ENCODE measurements around the gene SLC37A3. TPM values are rescaled to one million over a fixed set of nuclear protein-coding genes. Genes with fewer than 3 reads are reported as not detected.
"Not testable (repeated sequence)": the region's sequence is repeated elsewhere in the genome, so short reads cannot be mapped to it uniquely, and the experiment has no call there.

SLC37A3 gene
- total RNA-seq, 1 donor from 2014 or later, result 31.1 TPM

DNA sequence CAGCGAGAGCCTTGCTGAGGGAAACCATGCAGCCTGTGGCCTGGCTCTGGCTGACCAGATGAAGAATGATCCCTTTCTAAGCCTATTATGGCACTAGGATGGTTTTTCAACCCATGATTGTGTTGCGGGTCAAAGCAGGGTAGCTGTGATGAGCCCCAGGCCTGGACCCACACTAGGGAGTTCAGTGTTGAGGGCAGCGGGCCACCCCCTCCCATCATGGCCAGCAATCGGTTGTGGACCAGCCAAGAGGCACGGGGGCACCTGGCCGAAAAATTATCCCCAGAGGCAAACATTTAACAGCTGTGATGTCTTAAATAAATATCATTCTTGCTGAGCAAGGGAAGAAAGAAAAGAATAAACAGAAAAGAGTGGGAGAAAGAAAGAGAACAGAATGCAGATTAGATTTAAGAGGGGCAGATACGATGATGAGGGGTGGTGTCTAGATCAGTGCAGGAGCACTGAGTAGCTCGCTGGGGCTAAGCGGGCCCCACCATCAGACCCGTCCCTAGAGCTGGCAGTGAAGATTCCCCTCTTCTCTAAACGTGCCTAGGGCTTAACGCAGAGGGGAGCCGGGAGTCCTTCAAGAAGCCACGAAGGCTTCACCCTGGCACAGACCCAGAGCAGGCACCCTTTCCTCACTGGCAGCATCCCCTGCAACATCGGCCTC lies 82.7 kb downstream of the SLC37A3 start:
- no peaks in the 10 kb centered on the region for H3K36me3 ChIP-seq
- DNase-seq (no peak), ATAC-seq (peak in 1 of 2 donors; percentile 3)
- no peak for TF ChIP-seq CTCF (IDR thresholded peaks at IDR 0.05)
- peak overlapping the region; percentile 59 for H3K27ac ChIP-seq
- peaks cover 43% of the 10 kb centered on the region for H3K4me1 ChIP-seq
- H3K9me3 ChIP-seq, result no peaks in the 10 kb centered on the region
- intact Hi-C loops (cut with DNase I), result no loop called here
- no peaks in the 10 kb centered on the region for H3K27me3 ChIP-seq (ENCODE audit: low read depth)
- peak overlapping the region; percentile 19 for H3K4me3 ChIP-seq

DNA sequence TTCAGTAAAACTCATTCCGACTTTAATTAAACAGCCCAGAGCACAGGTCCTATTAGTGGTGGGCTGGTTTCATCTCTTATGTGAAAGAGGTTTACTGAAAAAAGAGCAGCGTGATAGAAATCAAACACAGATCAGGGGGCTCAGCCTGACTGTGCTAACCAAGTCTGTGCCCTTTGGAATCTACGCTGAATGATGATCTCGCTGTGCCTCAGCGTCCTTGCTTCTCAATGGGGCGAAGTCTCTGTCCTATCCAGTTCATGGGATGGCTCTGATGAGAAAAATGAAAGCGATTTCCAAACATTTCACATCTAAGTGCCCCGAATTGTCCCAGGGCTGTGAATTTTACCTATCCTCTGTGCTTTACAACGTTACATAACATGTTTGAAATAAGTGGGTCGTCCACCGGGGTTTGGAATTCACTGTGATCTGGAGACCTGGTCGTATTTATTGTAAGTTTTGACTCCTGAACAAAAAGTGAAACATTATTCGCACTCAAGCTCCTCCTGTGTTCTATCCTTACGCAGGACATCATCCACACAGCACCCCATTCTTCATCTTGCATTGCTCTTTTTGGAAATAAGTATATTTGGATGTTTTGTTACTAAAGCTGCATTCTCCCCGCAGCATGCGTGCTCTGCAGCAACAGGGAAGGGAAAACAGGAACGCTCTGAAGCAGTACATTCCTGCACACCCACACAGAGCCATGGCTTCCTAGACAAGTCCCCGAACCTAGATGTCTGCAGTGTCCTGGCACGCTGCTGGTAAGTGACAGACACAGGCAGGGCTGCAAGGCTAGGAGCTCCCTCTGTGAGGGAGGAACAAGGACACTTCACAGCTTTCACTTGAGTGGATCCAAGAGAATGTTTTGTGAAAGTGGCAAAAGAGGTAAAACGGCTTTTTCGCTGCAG lies 83.5 kb downstream of the SLC37A3 start:
- Histone ChIP-seq H3K27me3 (ENCODE audit: low read depth) (no peaks in the 10 kb centered on the region), H3K36me3 (no peaks in the 10 kb centered on the region), H3K4me1 (peaks cover 48% of the 10 kb centered on the region), H3K9me3 (no peaks in the 10 kb centered on the region), H3K27ac (peak overlapping the region; percentile 59), H3K4me3 (peak overlapping the region; percentile 19)
- intact Hi-C loops (cut with DNase I), result no loop called here
- ATAC-seq (peak; percentile 29 to 35), DNase-seq (no peak)
- no peak for TF ChIP-seq CTCF (IDR thresholded peaks at IDR 0.05)

DNA sequence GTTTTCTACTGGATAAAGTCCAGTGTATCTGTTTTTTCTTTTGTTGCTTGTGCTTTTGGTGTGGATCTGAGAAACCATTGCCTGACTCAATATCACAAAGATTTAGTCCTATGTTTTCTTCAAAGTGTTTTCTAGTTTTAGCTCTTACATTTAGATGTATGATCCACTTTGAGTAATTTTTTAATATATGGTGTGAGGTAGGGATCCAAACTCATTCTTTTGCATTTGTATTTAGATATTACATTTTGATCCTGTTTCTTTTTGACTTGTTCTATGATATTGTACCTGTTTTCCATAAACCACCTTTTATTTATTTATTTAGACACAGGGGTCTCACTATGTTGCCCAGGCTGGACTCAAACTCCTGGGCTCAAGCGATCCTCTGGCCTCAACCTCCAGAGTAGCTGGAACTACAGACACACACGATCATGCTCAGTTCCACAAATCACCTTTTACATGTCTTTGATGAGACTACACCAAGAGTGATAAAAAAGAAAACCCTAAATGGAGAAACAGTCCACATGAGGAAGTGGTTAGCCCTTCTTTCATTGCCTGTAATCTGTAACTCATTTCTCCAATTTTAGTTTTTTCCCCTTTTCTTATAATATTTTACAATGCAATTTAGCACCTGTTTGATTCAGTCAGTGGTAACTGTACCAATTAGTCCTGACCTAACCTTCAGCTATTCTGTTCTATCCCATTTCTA lies 86.0 kb downstream of the SLC37A3 start:
- Histone ChIP-seq H3K4me3 (no peak overlapping the region), H3K4me1 (peaks cover 46% of the 10 kb centered on the region), H3K9me3 (no peaks in the 10 kb centered on the region), H3K36me3 (no peaks in the 10 kb centered on the region), H3K27me3 (ENCODE audit: low read depth) (no peaks in the 10 kb centered on the region), H3K27ac (no peak overlapping the region)
- intact Hi-C loops (cut with DNase I), result no loop called here
- DNase-seq, result no peak
- TF ChIP-seq CTCF (IDR thresholded peaks at IDR 0.05), result no peak
- ATAC-seq, result no peak

- H3K27me3 ChIP-seq (ENCODE audit: low read depth); DNase-seq; H3K36me3 ChIP-seq; H3K27ac ChIP-seq; H3K4me3 ChIP-seq; ATAC-seq; intact Hi-C loops (cut with DNase I); H3K9me3 ChIP-seq: not testable (repeated sequence)
- H3K4me1 ChIP-seq, result peaks cover 34% of the 10 kb centered on the region
These were observed 87.2 kb downstream of the SLC37A3 start for GRCh38 chr7:140311128-140311527.

GRCh38 chr7:140310337-140311002 lies 87.9 kb downstream of the SLC37A3 start:
- ATAC-seq (no peak), DNase-seq (no peak)
- TF ChIP-seq CTCF (IDR thresholded peaks at IDR 0.05), result no peak
- Histone ChIP-seq H3K4me1 (peaks cover 28% of the 10 kb centered on the region), H3K27me3 (ENCODE audit: low read depth) (no peaks in the 10 kb centered on the region), H3K4me3 (no peak overlapping the region), H3K36me3 (no peaks in the 10 kb centered on the region), H3K9me3 (no peaks in the 10 kb centered on the region), H3K27ac (no peak overlapping the region)
- intact Hi-C loops (cut with DNase I), result no loop called here
